GM12873 (cell line): ENCODE results near the gene HS3ST5.

Source experiments
- TF ChIP-seq, protein P1 (sequence below): IDR thresholded peaks from 2 replicates; pipeline ENCODE4 v1.5.1; 2012; ENCODE audit warnings: low read depth, mild to moderate bottlenecking, moderate library complexity, low read length, control low read depth; ENCODE audit not compliant: insufficient read depth; ENCODE audit errors: missing control alignments

HS3ST5 gene

DNA sequence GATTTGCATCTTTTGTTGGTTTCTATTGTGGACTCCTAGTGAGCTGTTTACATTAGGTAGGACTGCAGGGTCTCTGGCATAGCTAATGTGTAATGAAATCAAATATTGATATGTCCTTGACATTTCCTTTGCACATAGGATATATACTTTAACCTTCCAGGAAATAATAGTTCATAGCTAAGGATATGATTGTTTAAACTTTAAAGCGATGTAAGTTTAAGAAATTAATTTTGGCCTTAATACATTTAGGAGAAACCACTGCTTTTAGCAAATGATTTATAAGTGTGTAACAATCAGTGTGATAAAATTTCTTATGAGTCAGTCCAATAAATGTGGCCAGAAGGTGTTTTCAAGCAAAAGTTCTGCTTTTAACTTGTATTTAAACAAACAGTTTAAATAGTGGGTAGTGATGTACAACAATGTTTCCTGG, 171.8 kb downstream of the HS3ST5 start:
- TF ChIP-seq, protein P1, sequence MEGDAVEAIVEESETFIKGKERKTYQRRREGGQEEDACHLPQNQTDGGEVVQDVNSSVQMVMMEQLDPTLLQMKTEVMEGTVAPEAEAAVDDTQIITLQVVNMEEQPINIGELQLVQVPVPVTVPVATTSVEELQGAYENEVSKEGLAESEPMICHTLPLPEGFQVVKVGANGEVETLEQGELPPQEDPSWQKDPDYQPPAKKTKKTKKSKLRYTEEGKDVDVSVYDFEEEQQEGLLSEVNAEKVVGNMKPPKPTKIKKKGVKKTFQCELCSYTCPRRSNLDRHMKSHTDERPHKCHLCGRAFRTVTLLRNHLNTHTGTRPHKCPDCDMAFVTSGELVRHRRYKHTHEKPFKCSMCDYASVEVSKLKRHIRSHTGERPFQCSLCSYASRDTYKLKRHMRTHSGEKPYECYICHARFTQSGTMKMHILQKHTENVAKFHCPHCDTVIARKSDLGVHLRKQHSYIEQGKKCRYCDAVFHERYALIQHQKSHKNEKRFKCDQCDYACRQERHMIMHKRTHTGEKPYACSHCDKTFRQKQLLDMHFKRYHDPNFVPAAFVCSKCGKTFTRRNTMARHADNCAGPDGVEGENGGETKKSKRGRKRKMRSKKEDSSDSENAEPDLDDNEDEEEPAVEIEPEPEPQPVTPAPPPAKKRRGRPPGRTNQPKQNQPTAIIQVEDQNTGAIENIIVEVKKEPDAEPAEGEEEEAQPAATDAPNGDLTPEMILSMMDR = no peak

GRCh38 chr6:114170372-114170771, 172.5 kb downstream of the HS3ST5 start:
- TF ChIP-seq, protein P1 = no peak

- TF ChIP-seq, protein P1 = no peak
These were observed 173.1 kb downstream of the HS3ST5 start for GRCh38 chr6:114169763-114170162.

GRCh38 chr6:114167583-114168576, 174.9 kb downstream of the HS3ST5 start:
- TF ChIP-seq, protein P1 = no peak

GRCh38 chr6:114164207-114164606, 178.6 kb downstream of the HS3ST5 start:
- TF ChIP-seq, protein P1 = no peak

GRCh38 chr6:114162691-114163347, 180.0 kb downstream of the HS3ST5 start:
- TF ChIP-seq, protein P1 = no peak

GRCh38 chr6:114160881-114161280, 181.9 kb downstream of the HS3ST5 start:
- TF ChIP-seq, protein P1 = no peak
